ENCODE data around the gene LAG3.

DNA sequence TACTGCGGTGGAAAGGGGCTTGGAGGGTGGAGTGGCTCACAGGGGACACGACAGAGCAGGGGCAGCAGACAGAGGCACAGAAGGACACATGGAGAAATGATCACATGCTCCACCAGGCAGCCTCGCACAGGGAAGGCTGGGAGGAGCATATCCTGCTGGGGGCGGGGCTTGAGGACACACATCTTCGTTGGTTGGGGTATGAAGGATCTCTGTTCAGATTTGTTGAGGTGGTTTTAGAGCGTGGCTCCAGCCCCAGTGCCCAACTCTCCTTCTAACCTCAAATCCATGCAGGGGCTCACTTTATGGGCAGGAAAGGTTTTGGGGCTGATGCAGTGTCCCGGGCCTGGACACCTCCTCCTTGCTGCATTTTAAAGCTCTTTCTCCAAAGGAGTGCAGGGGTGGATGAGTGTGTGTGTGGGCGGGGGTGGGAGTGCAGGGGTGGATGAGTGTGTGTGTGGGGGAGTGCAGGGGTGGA, 55.2 kb downstream of the LAG3 start:
- TF ChIP-seq, protein P1, sequence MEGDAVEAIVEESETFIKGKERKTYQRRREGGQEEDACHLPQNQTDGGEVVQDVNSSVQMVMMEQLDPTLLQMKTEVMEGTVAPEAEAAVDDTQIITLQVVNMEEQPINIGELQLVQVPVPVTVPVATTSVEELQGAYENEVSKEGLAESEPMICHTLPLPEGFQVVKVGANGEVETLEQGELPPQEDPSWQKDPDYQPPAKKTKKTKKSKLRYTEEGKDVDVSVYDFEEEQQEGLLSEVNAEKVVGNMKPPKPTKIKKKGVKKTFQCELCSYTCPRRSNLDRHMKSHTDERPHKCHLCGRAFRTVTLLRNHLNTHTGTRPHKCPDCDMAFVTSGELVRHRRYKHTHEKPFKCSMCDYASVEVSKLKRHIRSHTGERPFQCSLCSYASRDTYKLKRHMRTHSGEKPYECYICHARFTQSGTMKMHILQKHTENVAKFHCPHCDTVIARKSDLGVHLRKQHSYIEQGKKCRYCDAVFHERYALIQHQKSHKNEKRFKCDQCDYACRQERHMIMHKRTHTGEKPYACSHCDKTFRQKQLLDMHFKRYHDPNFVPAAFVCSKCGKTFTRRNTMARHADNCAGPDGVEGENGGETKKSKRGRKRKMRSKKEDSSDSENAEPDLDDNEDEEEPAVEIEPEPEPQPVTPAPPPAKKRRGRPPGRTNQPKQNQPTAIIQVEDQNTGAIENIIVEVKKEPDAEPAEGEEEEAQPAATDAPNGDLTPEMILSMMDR (IDR thresholded peaks at IDR 0.05), result no peak
- peak; percentile 21 to 40 for TF ChIP-seq POLR2A (IDR thresholded peaks at IDR 0.05)
